DMS79 (cell line): ENCODE measurements around the gene JCAD.
"Not testable (repeated sequence)": the region's sequence is repeated elsewhere in the genome, so short reads cannot be mapped to it uniquely, and the experiment has no call there.

ENCODE experiments used
- DNase-seq: peaks from one replicate; lab custom pipeline; 2025; lab: John Stamatoyannopoulos, UW

JCAD gene

GRCh38 chr10:29987471-29987870, 71.9 kb downstream of the JCAD start:
- no peak for DNase-seq

- no peak for DNase-seq
Observed at GRCh38 chr10:29982997-29983648, 76.3 kb downstream of the JCAD start.

- no peak for DNase-seq
Observed at GRCh38 chr10:29981510-29981909, 77.9 kb downstream of the JCAD start.

- DNase-seq: no peak
Observed at GRCh38 chr10:29980084-29980483, 79.3 kb downstream of the JCAD start.

- not testable (repeated sequence) for DNase-seq
Observed at GRCh38 chr10:29979421-29979779, 80.0 kb downstream of the JCAD start.

- DNase-seq: no peak
Observed at GRCh38 chr10:29977171-29977570, 82.2 kb downstream of the JCAD start.

GRCh38 chr10:29976134-29976533, 83.3 kb downstream of the JCAD start:
- DNase-seq: no peak

- no peak for DNase-seq
Observed at GRCh38 chr10:29974773-29975172, 84.6 kb downstream of the JCAD start.

- DNase-seq: no peak
Observed at GRCh38 chr10:29973921-29974320, 85.5 kb downstream of the JCAD start.

- DNase-seq: no peak
Observed at GRCh38 chr10:29970576-29970975, 88.8 kb downstream of the JCAD start.

GRCh38 chr10:29970012-29970396, 89.4 kb downstream of the JCAD start:
- DNase-seq: no peak

GRCh38 chr10:29969255-29970011, 90.0 kb downstream of the JCAD start:
- no peak for DNase-seq

- no peak for DNase-seq
Observed at GRCh38 chr10:29968585-29968984, 90.8 kb downstream of the JCAD start.

- DNase-seq: no peak
Observed at GRCh38 chr10:29966269-29966668, 93.1 kb downstream of the JCAD start.
